Tibial artery (tissue), 4 donors: ENCODE data around the gene ACADVL.
A peak's percentile ranks its signal among the peaks of the same experiment; 100 is the strongest.
"Not testable (repeated sequence)": the region's sequence is repeated elsewhere in the genome, so short reads cannot be mapped to it uniquely, and the experiment has no call there.

Source experiments
- DNase-seq, 2 donors: peaks; one replicate each; pipeline ENCODE4 v3.0.0-alpha.2; 2019
- H3K27ac ChIP-seq, 2 donors: fragments of 200-600 bp; sonication (generic) in 1 of 2; 1 replicate in 1 of 2; 2 replicates in 1 of 2; pipeline ENCODE4 v1.5.1; 2018 to 2019; ENCODE audit warnings: mild to moderate bottlenecking in 1 of 2
- H3K27me3 ChIP-seq, 2 donors: fragments of 200-600 bp; sonication (generic) in 1 of 2; one replicate each; pipeline versions ENCODE4 v1.5.1 to v1.6.0; 2016 to 2019
- H3K36me3 ChIP-seq, 3 donors: fragments of 200-600 bp; sonication (generic) in 2 of 3; one replicate each; pipeline ENCODE4 v1.5.1; 2016 to 2019; ENCODE audit warnings: mild to moderate bottlenecking in 2 of 3
- H3K4me1 ChIP-seq, 4 donors: fragments of 200-600 bp; sonication (generic) in 2 of 4; 1 replicate in 3 of 4; 2 replicates in 1 of 4; pipeline ENCODE4 v1.5.1; 2016 to 2019
- H3K4me3 ChIP-seq, 2 donors: fragments of 200-600 bp; sonication (generic) in 1 of 2; 1 replicate in 1 of 2; 2 replicates in 1 of 2; pipeline ENCODE4 v1.5.1; 2018 to 2019; ENCODE audit warnings: mild to moderate bottlenecking in 2 of 2
- H3K9me3 ChIP-seq, 3 donors: fragments of 200-600 bp; sonication (generic) in 1 of 3; one replicate each; pipeline ENCODE4 v1.5.1; 2016 to 2019
- intact Hi-C: fragments of 100-400 bp; cut with DNase I; formaldehyde crosslinking; loops from one replicate; pipeline ENCODE4 v1.15.0; 2023; ENCODE audit warnings: low total_unique reads
- TF ChIP-seq, protein P1 (sequence below), 2 experiments: fragments of 200-600 bp in 1 of 2; fragments of 450-650 bp in 1 of 2; IDR thresholded peaks; one replicate each; pipeline ENCODE4 v1.5.1; 2017 to 2019; ENCODE audit warnings: antibody characterized with exemption in 2 of 2, mild to moderate bottlenecking in 1 of 2, moderate library complexity in 1 of 2

The ACADVL gene

DNA sequence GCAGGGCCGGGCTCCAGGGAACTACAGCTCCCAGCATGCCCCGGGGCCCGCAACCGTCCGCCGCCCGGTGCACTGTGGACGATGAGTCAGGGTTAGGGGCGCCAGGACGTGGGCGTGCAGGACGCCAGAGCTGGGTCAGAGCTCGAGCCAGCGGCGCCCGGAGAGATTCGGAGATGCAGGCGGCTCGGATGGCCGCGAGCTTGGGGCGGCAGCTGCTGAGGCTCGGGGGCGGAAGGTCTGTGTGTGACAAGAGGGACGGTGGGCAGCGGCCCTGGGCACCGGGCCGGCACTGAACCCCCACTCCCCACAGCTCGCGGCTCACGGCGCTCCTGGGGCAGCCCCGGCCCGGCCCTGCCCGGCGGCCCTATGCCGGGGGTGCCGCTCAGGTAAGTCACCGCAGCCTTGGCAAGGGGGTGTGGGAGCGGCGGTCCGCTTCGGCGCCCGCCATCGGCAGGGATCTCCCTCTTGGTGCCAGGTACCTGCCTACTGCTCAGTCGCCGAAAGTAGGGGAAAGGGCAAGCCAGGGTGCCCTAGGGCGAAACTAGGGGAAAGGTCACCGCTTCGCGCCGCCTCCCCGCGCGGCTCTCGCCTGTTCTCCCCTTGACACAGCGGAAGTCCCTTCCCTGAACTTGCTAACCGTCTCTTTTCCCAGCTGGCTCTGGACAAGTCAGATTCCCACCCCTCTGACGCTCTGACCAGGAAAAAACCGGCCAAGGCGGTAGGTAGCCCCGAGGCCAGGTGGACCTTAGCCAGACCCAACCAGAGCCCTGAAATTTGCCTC is at the start of gene ACADVL, which contains the start of gene DLG4:
TSS of gene ACADVL (plus strand) at position 127 of the 781 bp plus-strand sequence. CDS start at position 174, 47 bp downstream.
TSS of gene DLG4 (minus strand) at position 25 of the 781 bp plus-strand sequence.
- intact Hi-C loops = no loop called here

DNA sequence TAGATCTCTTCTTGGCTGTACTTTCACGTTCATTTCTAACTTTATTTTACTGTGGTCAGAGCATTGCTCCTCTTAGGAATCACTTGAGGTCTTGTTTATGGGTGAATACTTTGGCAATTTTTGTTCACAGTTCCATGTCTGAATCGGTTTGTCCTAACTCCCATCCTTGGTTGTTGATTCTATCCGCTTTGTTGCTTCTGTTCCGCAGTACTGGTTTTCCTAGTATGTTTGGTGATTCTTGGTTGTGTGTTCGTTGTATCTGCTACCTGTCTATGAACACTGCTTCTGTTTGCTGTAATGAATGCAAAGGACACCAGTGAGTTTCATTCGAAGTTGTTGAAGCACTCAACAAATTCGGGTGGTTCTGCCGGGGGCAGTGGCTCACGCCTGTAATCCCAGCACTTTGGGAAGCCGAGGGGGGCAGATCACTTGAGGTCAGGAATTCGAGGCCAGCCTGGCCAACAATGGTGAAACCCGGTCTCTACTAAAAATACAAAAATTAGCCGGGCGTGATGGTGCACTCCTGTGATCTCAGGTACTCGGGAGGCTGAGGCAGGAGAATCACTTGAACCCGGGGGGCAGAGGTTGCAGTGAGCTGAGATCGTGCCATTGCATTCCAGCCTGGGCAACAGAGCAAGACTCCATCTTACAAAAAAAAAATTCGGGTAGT is 47.1 kb upstream of the ACADVL start:
- Histone ChIP-seq H3K9me3 (peaks cover 0 to 22% (median 10%) of the 10 kb centered on the region in 3 donors), H3K4me1 (peaks cover 0 to 11% (median 9%) of the 10 kb centered on the region in 4 donors), H3K27me3 (peaks cover 0 to 55% of the 10 kb centered on the region in 2 donors)
- intact Hi-C loops, H3K36me3 ChIP-seq, H3K27ac ChIP-seq, DNase-seq, H3K4me3 ChIP-seq: not testable (repeated sequence)

More for the DNA sequence above, at the start of gene ACADVL, which contains the start of gene DLG4:
- peaks cover 13 to 41% (median 28%) of the 10 kb centered on the region in 3 donors for H3K36me3 ChIP-seq
- peak; percentile 94 to 95 for DNase-seq
- H3K9me3 ChIP-seq = no peaks in the 10 kb centered on the region
- TF ChIP-seq, protein P1, sequence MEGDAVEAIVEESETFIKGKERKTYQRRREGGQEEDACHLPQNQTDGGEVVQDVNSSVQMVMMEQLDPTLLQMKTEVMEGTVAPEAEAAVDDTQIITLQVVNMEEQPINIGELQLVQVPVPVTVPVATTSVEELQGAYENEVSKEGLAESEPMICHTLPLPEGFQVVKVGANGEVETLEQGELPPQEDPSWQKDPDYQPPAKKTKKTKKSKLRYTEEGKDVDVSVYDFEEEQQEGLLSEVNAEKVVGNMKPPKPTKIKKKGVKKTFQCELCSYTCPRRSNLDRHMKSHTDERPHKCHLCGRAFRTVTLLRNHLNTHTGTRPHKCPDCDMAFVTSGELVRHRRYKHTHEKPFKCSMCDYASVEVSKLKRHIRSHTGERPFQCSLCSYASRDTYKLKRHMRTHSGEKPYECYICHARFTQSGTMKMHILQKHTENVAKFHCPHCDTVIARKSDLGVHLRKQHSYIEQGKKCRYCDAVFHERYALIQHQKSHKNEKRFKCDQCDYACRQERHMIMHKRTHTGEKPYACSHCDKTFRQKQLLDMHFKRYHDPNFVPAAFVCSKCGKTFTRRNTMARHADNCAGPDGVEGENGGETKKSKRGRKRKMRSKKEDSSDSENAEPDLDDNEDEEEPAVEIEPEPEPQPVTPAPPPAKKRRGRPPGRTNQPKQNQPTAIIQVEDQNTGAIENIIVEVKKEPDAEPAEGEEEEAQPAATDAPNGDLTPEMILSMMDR (IDR thresholded peaks at IDR 0.05) = no peak
- peaks cover 0 to 60% (median 44%) of the 10 kb centered on the region in 4 donors for H3K4me1 ChIP-seq
- peaks cover 0 to 13% of the 10 kb centered on the region in 2 donors for H3K27me3 ChIP-seq
- peak within 1 kb of the TSS; percentile 92 to 98 for H3K27ac ChIP-seq
- peak within 1 kb of the TSS; percentile 75 to 99 for H3K4me3 ChIP-seq

DNA sequence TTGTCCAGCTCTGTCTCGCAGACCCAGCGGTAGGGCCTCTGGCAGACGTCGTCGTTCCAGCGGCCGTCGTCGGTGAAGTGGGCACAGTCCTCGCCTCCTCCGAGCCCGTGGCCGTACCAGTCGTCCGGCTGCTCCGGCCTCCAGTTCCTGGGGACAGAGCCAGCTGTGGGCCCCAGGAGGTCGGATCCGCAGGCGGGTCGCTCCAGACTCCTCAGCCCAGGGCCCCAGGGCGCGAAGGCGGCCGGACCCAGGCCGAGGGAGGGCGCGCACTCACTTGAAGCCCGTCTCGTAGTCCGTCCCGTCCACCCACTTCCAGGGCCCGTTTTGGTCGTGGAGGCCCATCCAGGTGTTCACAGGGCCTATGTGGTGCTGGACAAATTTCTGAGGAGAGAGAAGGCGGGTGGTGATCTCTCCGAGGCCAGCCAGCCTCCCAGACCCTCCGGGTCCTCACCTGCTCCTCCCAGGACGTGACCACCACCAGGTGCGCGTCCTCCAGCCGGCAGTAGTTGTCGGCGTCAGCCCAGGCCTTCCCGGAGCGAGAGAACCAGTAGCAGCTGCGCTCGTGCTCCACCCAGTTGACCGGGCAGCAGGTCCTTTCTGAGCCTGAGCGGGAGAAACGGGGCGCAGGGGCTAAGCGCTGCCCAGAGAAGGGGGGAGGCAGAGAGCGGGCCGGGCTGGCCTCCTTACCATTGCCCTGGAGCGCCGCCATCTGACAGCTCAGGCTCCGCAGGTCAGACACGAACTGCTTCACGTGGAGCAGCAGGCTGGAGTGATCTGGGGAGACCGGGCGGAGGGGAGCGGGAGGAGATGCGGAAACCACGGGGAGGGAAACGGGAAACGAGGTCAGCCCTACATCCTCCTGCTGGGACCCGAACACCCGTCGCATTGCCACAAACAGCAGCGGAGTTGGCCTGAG is 45.8 kb upstream of the ACADVL start:
- no peaks in the 10 kb centered on the region for H3K36me3 ChIP-seq
- H3K27ac ChIP-seq = no peak overlapping the region
- TF ChIP-seq, protein P1 (IDR thresholded peaks at IDR 0.05) = no peak
- peaks cover 0 to 60% of the 10 kb centered on the region in 2 donors for H3K27me3 ChIP-seq
- peaks cover 0 to 15% (median 12%) of the 10 kb centered on the region in 4 donors for H3K4me1 ChIP-seq
- intact Hi-C loops = loop anchor here (2.0 kb wide), 1 partner anchor 119 kb away; no protein-coding TSS in a partner anchor
- peaks cover 0 to 17% (median 10%) of the 10 kb centered on the region in 3 donors for H3K9me3 ChIP-seq
- peak; percentile 63 to 73 for DNase-seq
- H3K4me3 ChIP-seq = peak overlapping the region; percentile 5 to 14

DNA sequence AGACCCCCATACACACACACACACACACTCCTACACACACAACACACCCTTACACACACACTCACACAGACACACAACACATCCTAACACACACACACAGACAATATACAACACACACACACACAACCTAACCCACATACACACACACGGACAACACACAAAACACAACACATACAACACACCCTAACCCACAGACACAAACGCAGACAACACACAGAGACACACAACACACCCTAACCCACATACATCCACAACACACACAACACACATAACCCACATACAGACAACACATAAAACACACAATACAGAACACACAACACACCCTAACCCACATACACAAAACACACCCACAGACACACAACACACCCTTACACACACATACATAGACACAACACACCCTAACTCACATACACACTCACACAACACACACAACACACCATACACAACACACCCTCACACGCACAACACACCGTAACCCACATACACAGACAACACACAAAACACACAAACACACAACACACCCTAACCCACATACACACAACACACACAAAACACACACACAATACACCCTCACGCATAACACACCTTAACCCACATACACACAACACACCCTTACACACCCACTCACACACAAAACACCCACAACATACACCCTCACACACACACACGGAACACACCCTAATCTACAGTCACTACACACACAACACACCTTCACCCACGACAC is 45.0 kb upstream of the ACADVL start:
- no peak overlapping the region for H3K4me3 ChIP-seq
- TF ChIP-seq, protein P1 (IDR thresholded peaks at IDR 0.05) = no peak
- peaks cover 0 to 15% (median 12%) of the 10 kb centered on the region in 4 donors for H3K4me1 ChIP-seq
- H3K9me3 ChIP-seq = peaks cover 0 to 9% (median 5%) of the 10 kb centered on the region in 3 donors
- no peak for DNase-seq
- no peaks in the 10 kb centered on the region for H3K36me3 ChIP-seq
- no peak overlapping the region for H3K27ac ChIP-seq
- intact Hi-C loops = loop anchor here (2.0 kb wide), 1 partner anchor 120 kb away; no protein-coding TSS in a partner anchor
- peaks cover 0 to 66% of the 10 kb centered on the region in 2 donors for H3K27me3 ChIP-seq

DNA sequence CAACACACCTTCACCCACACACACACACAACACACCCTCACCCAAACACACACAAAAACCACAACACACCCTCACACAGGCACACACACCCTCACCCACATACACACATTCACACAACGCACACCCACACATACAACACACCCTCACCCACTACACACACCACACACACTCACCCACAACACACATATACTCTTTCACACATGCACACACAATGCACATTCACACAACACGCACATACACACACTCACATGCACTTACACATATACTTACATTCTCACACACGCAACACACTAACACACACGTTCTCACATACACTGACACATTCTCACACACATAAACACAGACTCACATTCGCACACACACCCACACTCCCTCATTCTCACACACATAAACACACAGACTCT is 44.4 kb upstream of the ACADVL start:
- no peak for DNase-seq
- TF ChIP-seq, protein P1 (IDR thresholded peaks at IDR 0.05) = no peak
- Histone ChIP-seq H3K4me1 (peaks cover 0 to 15% (median 12%) of the 10 kb centered on the region in 4 donors), H3K9me3 (peaks cover 0 to 5% (median 1%) of the 10 kb centered on the region in 3 donors), H3K27me3 (peaks cover 0 to 64% of the 10 kb centered on the region in 2 donors), H3K36me3 (no peaks in the 10 kb centered on the region), H3K27ac (no peak overlapping the region), H3K4me3 (no peak overlapping the region)
- intact Hi-C loops = loop anchor here (2.0 kb wide), 1 partner anchor 121 kb away; no protein-coding TSS in a partner anchor
